Iris pigment epithelial cell (primary cell): ENCODE measurements around the gene ACTN1.
A peak's percentile ranks its signal among the peaks of the same experiment; 100 is the strongest.

Source experiments
- DNase-seq: peaks from one replicate; pipeline ENCODE4 v3.0.0-alpha.2; 2011; ENCODE audit warnings: low read depth

Gene ACTN1

GRCh38 chr14:68937471-68938270 is 41.4 kb downstream of the ACTN1 start:
- DNase-seq, result no peak

- no peak for DNase-seq
These were observed 42.1 kb downstream of the ACTN1 start for GRCh38 chr14:68936980-68937379.

GRCh38 chr14:68936476-68936875 is 42.6 kb downstream of the ACTN1 start:
- no peak for DNase-seq

- no peak for DNase-seq
These were observed 43.3 kb downstream of the ACTN1 start for GRCh38 chr14:68935761-68936214.

- no peak for DNase-seq
These were observed 45.0 kb downstream of the ACTN1 start for GRCh38 chr14:68934066-68934465.

- no peak for DNase-seq
These were observed 46.4 kb downstream of the ACTN1 start for GRCh38 chr14:68932686-68933085.

- DNase-seq, result peak; percentile 65
These were observed 46.9 kb downstream of the ACTN1 start for GRCh38 chr14:68932231-68932630.

- DNase-seq, result no peak
These were observed 47.5 kb downstream of the ACTN1 start for GRCh38 chr14:68931474-68932051.

GRCh38 chr14:68931063-68931462 is 48.0 kb downstream of the ACTN1 start:
- DNase-seq, result no peak

GRCh38 chr14:68929623-68930307 is 49.3 kb downstream of the ACTN1 start:
- no peak for DNase-seq

GRCh38 chr14:68928770-68929550 is 50.1 kb downstream of the ACTN1 start:
- no peak for DNase-seq

GRCh38 chr14:68927956-68928675 is 51.0 kb downstream of the ACTN1 start:
- no peak for DNase-seq

- DNase-seq, result no peak
These were observed 52.0 kb downstream of the ACTN1 start for GRCh38 chr14:68927089-68927488.

- DNase-seq, result no peak
These were observed 52.9 kb downstream of the ACTN1 start for GRCh38 chr14:68926236-68926635.

- DNase-seq, result no peak
These were observed 53.7 kb downstream of the ACTN1 start for GRCh38 chr14:68925373-68925772.

- no peak for DNase-seq
These were observed 54.6 kb downstream of the ACTN1 start for GRCh38 chr14:68924186-68925158.

GRCh38 chr14:68922886-68923285 is 56.2 kb downstream of the ACTN1 start:
- no peak for DNase-seq

GRCh38 chr14:68922201-68922621 is 56.9 kb downstream of the ACTN1 start:
- no peak for DNase-seq

GRCh38 chr14:68921666-68922065 is 57.4 kb downstream of the ACTN1 start:
- no peak for DNase-seq

GRCh38 chr14:68921049-68921448 is 58.1 kb downstream of the ACTN1 start:
- no peak for DNase-seq
